Heart left ventricle (tissue), 16 donors: ENCODE data around the gene ZNF165. TPM values are rescaled to one million over a fixed set of nuclear protein-coding genes. Genes with fewer than 3 reads are reported as not detected.

ENCODE experiments used
- ATAC-seq, 4 donors: fragments of 200-7000 bp; cut with Tn5 transposase; one replicate each; pipeline ENCODE4 v1.9.1; 2020 to 2022; ENCODE audit warnings: moderate library complexity in 4 of 4, mild to moderate bottlenecking in 3 of 4, moderate number of reproducible peaks in 1 of 4
- DNase-seq, 5 donors: peaks; one replicate each; pipeline ENCODE4 v3.0.0-alpha.2; 2020
- H3K27ac ChIP-seq, 12 donors: fragments of 200-600 bp; sonication (generic) in 4 of 12; one replicate each; pipeline versions ENCODE4 v1.5.0 to v1.8.0; 2016 to 2022; ENCODE audit warnings: mild to moderate bottlenecking in 2 of 12
- H3K27me3 ChIP-seq, 9 donors: fragments of 200-600 bp; sonication (generic) in 2 of 9; one replicate each; pipeline versions ENCODE4 v1.5.1 to v1.8.0; 2016 to 2022; ENCODE audit warnings: mild to moderate bottlenecking in 3 of 9
- H3K36me3 ChIP-seq, 9 donors: fragments of 200-600 bp; sonication (generic) in 2 of 9; one replicate each; pipeline versions ENCODE4 v1.5.0 to v1.8.0; 2018 to 2022; ENCODE audit warnings: mild to moderate bottlenecking in 2 of 9
- H3K4me1 ChIP-seq, 12 donors: fragments of 200-600 bp; sonication (generic) in 4 of 12; one replicate each; pipeline versions ENCODE4 v1.5.0 to v1.8.0; 2016 to 2022; ENCODE audit warnings: mild to moderate bottlenecking in 3 of 12
- H3K4me3 ChIP-seq, 12 donors: fragments of 200-600 bp; sonication (generic) in 4 of 12; one replicate each; pipeline versions ENCODE4 v1.5.0 to v1.8.0; 2017 to 2022; ENCODE audit warnings: mild to moderate bottlenecking in 9 of 12, moderate library complexity in 4 of 12
- H3K9me3 ChIP-seq, 12 donors: fragments of 200-600 bp; sonication (generic) in 4 of 12; one replicate each; pipeline versions ENCODE4 v1.5.0 to v1.8.0; 2016 to 2022; ENCODE audit warnings: mild to moderate bottlenecking in 1 of 12
- CTCF ChIP-seq, 12 donors: fragments of 200-600 bp; sonication (generic) in 4 of 12; IDR thresholded peaks; one replicate each; pipeline versions ENCODE4 v1.5.0 to v1.8.0; 2018 to 2022; ENCODE audit warnings: antibody characterized with exemption in 12 of 12, mild to moderate bottlenecking in 5 of 12
- POLR2A ChIP-seq, 2 donors: fragments of 450-650 bp; IDR thresholded peaks; one replicate each; pipeline ENCODE4 v1.6.1; 2017; ENCODE audit warnings: antibody characterized with exemption in 2 of 2, mild to moderate bottlenecking in 2 of 2, moderate library complexity in 2 of 2
- WGBS, 4 donors: extraction: QIAGEN DNeasy Blood & Tissue Kit in 2 of 4; methylation state at CpG; one replicate each; pipeline versions ENCODE4 v1.1.5 to v1.1.7; 2013 to 2018; 5-methylcytosine and 5-hydroxymethylcytosine counted together
- intact Hi-C, 10 donors: fragments of 100-400 bp; cut with DNase I; formaldehyde crosslinking; loops; one replicate each; pipeline versions ENCODE4 v1.11.1 to v1.14.2; 2022
- polyA plus RNA-seq, 2 donors: library from polyadenylated mRNA; stranded (reverse); fragments of 200-250 nt; gene quantifications; one replicate each; pipeline ENCODE4 v1.2.3, GENCODE V29; 2013
- total RNA-seq, 9 donors: library from RNA; depleted of rRNA in 2 of 9; stranded (reverse); fragments of >200 nt in 2 of 9; fragmentation: NEBNext Ultra II Directional in 3 of 9; extraction: Animal tissue kit (Norgen Biotek cat#: 25700) in 3 of 9; gene quantifications; one replicate each; pipeline versions ENCODE4 v1.1.0 to v1.2.4, GENCODE V29; 2016 to 2023
- donor health status: ischemic (EF 13 %, LVEDD 7.1; RV severe dilation, severe dysfunction).
- donor health status: healthy with polysubstance abuse.
- donor health status: DM: no; HTN: yes; CAD: no.
- donor health status: DM: no; HTN: no; CAD: no.
- donor health status: ischemic (EF 25% LVEDD 6.9; RV normal size, moderate dysfunction).
- donor health status: ischemic (EF 25% LVEDD 5.7; RV mildly dilated, moderate dysfunction).
- donor health status: healthy.
- donor health status: DM: yes; HTN: yes; CAD: no.
- donor health status: ischemic (EF 35%, LVEDD 5.7; RV mildly dilated, moderate dysfunction).
- donor health status: nonischemic (EF 11% LVEDD 7.7; RV severe dilation, severe dysfunction).
- donor health status: DM: yes; HTN: yes; CAD: no.
- donor health status: PGD.
- donor health status: ischemic (EF 29% LVEDD 5.4; RV normal size, mild dysfunction).
- donor health status: nonischemic (EF 23%, LVEDD 6.1; RV moderate dilation, normal function).

Gene ZNF165
- total and polyA plus RNA-seq, 11 donors: 0.18 to 0.88 (median 0.46) TPM

- H3K4me1 ChIP-seq: peaks cover 0 to 38% (median 21%) of the 10 kb centered on the region in 12 donors
- H3K9me3 ChIP-seq: no peaks in the 10 kb centered on the region
- peak overlapping the region in 11 of 12 donors; percentile 24 to 75 (median 63) for H3K27ac ChIP-seq
- intact Hi-C loops: loop anchor here in 1 of 10 donors (5.0 kb wide), 1 partner anchor 232 kb away; no protein-coding TSS in a partner anchor
- H3K4me3 ChIP-seq: peak overlapping the region; percentile 45 to 92 (median 71)
- ATAC-seq: no peak
- H3K36me3 ChIP-seq: peaks cover 0 to 73% (median 43%) of the 10 kb centered on the region in 9 donors
- H3K27me3 ChIP-seq: no peaks in the 10 kb centered on the region
- TF ChIP-seq POLR2A (IDR thresholded peaks at IDR 0.05): no peak
- no peak for TF ChIP-seq CTCF (IDR thresholded peaks at IDR 0.05)
- DNase-seq: no peak
- 8 to 16% (median 11%) methylated on average over 6 of the region's 6 CpGs for WGBS, 4 donors
Observed at GRCh38 chr6:28124971-28125353, 44.6 kb downstream of the ZNF165 start.

- peaks cover 0 to 38% (median 21%) of the 10 kb centered on the region in 12 donors for H3K4me1 ChIP-seq
- 57 to 82% (median 65%) methylated on average over 4 of the region's 4 CpGs for WGBS, 4 donors
- H3K4me3 ChIP-seq: peak overlapping the region in 4 of 12 donors; percentile 67 to 92 (median 72)
- intact Hi-C loops: loop anchor here in 1 of 10 donors (5.0 kb wide), 1 partner anchor 232 kb away; no protein-coding TSS in a partner anchor
- H3K9me3 ChIP-seq: no peaks in the 10 kb centered on the region
- no peak for TF ChIP-seq CTCF (IDR thresholded peaks at IDR 0.05)
- TF ChIP-seq POLR2A (IDR thresholded peaks at IDR 0.05): no peak
- peak overlapping the region in 2 of 12 donors; percentile 63 to 75 for H3K27ac ChIP-seq
- peaks cover 0 to 73% (median 42%) of the 10 kb centered on the region in 9 donors for H3K36me3 ChIP-seq
- no peaks in the 10 kb centered on the region for H3K27me3 ChIP-seq
- no peak for DNase-seq
- no peak for ATAC-seq
Observed at GRCh38 chr6:28125401-28125800, 45.0 kb downstream of the ZNF165 start.

- TF ChIP-seq CTCF (IDR thresholded peaks at IDR 0.05) (peak in 10 of 12 donors; percentile 19 to 51 (median 38)), POLR2A (IDR thresholded peaks at IDR 0.05) (no peak)
- DNase-seq (no peak), ATAC-seq (peak in 2 of 4 donors; percentile 26 to 27)
- Histone ChIP-seq H3K9me3 (no peaks in the 10 kb centered on the region), H3K27ac (no peak overlapping the region), H3K4me3 (no peak overlapping the region), H3K27me3 (no peaks in the 10 kb centered on the region), H3K4me1 (peaks cover 0 to 40% (median 21%) of the 10 kb centered on the region in 12 donors), H3K36me3 (peaks cover 0 to 37% (median 6%) of the 10 kb centered on the region in 9 donors)
- 45 to 56% (median 47%) methylated on average over 3 of the region's 3 CpGs for WGBS, 4 donors
- intact Hi-C loops: loop anchor here in 2 of 10 donors (5.0 to 10.0 kb wide), 2 partner anchors 121 to 218 kb away; partner anchors contain the start of genes NKAPL (in 1 of the 2) and ZKSCAN4 (in 1 of the 2)
Observed at GRCh38 chr6:28134015-28134414, 53.6 kb downstream of the ZNF165 start.

GRCh38 chr6:28134716-28135115 is 54.3 kb downstream of the ZNF165 start:
- TF ChIP-seq POLR2A (IDR thresholded peaks at IDR 0.05): no peak
- TF ChIP-seq CTCF (IDR thresholded peaks at IDR 0.05): no peak
- ATAC-seq (no peak), DNase-seq (no peak)
- H3K36me3 ChIP-seq: peaks cover 0 to 30% (median 5%) of the 10 kb centered on the region in 9 donors
- H3K27me3 ChIP-seq: no peaks in the 10 kb centered on the region
- 56 to 72% (median 61%) methylated on average over 1 of the region's 1 CpG for WGBS, 4 donors
- intact Hi-C loops: loop anchor here in 7 of 10 donors (5.0 to 10.0 kb wide), 7 partner anchors 52 to 223 kb away; partner anchors contain the start of genes ZSCAN26 (in 2 of the 7), NKAPL (in 1 of the 7), ZKSCAN4 (in 1 of the 7) and ZNF165 (in 1 of the 7)
- H3K27ac ChIP-seq: no peak overlapping the region
- H3K4me3 ChIP-seq: no peak overlapping the region
- H3K9me3 ChIP-seq: no peaks in the 10 kb centered on the region
- H3K4me1 ChIP-seq: peaks cover 0 to 40% (median 21%) of the 10 kb centered on the region in 12 donors
